K562 (cell line): Measurements from ENCODE around the gene P3H4. TPM values are rescaled to one million over a fixed set of nuclear protein-coding genes. Genes with fewer than 3 reads are reported as not detected.

Experiments
- ARHGAP35 ChIP-seq: fragments of 450-650 bp; IDR thresholded peaks from 2 replicates; pipeline ENCODE4 v1.6.1; 2018; ENCODE audit not compliant: partially characterized antibody
- CHD2 ChIP-seq: IDR thresholded peaks from 2 replicates; pipeline ENCODE4 v1.6.1; 2011; ENCODE audit warnings: low read depth, low read length
- CXXC5 ChIP-seq: fragments of 250-450 bp; sonication (Bioruptor Pico); IDR thresholded peaks from 2 replicates; pipeline ENCODE4 v1.8.0; 2022; ENCODE audit warnings: inconsistent platforms, mild to moderate bottlenecking, moderate library complexity
- EP300 ChIP-seq: IDR thresholded peaks from 2 replicates; pipeline ENCODE4 v1.6.1; 2012; ENCODE audit warnings: low read length, improper control_type of control experiment
- FOSL1 ChIP-seq: fragments of 200-800 bp; sonication (Bioruptor generic); conservative IDR thresholded peaks from 2 replicates; pipeline ENCODE4 v1.6.1; 2016; ENCODE audit warnings: missing genetic modification characterization, missing compliant biosample characterization
- FOXM1 ChIP-seq, 2 experiments: fragments of 450-650 bp in 1 of 2; sonication (generic) in 1 of 2; formaldehyde crosslinking in 1 of 2; IDR thresholded peaks; 2 replicates each; pipeline versions ENCODE4 v1.6.1 to v1.9.0; 2017 to 2022; ENCODE audit warnings: low read depth in 2 of 2, mild to moderate bottlenecking in 2 of 2, missing genetic modification reagents in 1 of 2, moderate library complexity in 1 of 2
- HDAC6 ChIP-seq: IDR thresholded peaks from 2 replicates; pipeline ENCODE4 v1.6.1; 2012; ENCODE audit warnings: low read depth, mild to moderate bottlenecking, control low read depth, inconsistent platforms, low read length, moderate library complexity
- KLF16 ChIP-seq: IDR thresholded peaks from 2 replicates; pipeline ENCODE4 v1.6.1; 2016; ENCODE audit warnings: antibody characterized with exemption
- PHB ChIP-seq: fragments of 250-450 bp; sonication (Bioruptor Pico); IDR thresholded peaks from 2 replicates; pipeline ENCODE4 v1.5.0; 2021
- SAP30 ChIP-seq: fragments of 200-600 bp; sonication (generic); IDR thresholded peaks from 2 replicates; pipeline ENCODE4 v1.6.1; 2012; ENCODE audit warnings: borderline replicate concordance, low read depth, mild to moderate bottlenecking, moderate library complexity, low read length, control low read depth, inconsistent platforms; ENCODE audit not compliant: insufficient read depth, poor library complexity, severe bottlenecking
- SP2 ChIP-seq: IDR thresholded peaks from 2 replicates; pipeline ENCODE4 v1.6.1; 2011; ENCODE audit warnings: mild to moderate bottlenecking, low read depth, low read length, moderate library complexity; ENCODE audit not compliant: poor library complexity, severe bottlenecking; ENCODE audit errors: extremely low read depth
- ZFX ChIP-seq: sonication (generic); formaldehyde crosslinking; IDR thresholded peaks from 2 replicates; pipeline ENCODE4 v1.8.0; 2022; ENCODE audit warnings: mild to moderate bottlenecking, missing genetic modification reagents, moderate library complexity
- ZNF766 ChIP-seq: fragments of 200-800 bp; sonication (Bioruptor generic); conservative IDR thresholded peaks from 2 replicates; pipeline ENCODE4 v1.6.1; 2016; ENCODE audit warnings: missing genetic modification characterization, missing compliant biosample characterization
- polyA plus RNA-seq, 8 experiments: library from polyadenylated mRNA; depleted of rRNA in 4 of 8; stranded (reverse) in 5 of 8; unstranded in 3 of 8; fragments of >200 nt; fragmentation: Nextera tagmentation in 2 of 8; fragmentation: Illumina TruSeq in 1 of 8; extraction: Ambion mirVana in 2 of 8; extraction: Trizol in 1 of 8; gene quantifications; 2 replicates each; pipeline versions ENCODE4 v1.2.1 to v1.2.3, GENCODE V29; 2011 to 2014; ENCODE audit warnings: inconsistent platforms in 1 of 8, missing spikeins in 1 of 8
- total RNA-seq, 7 experiments: library from RNA; depleted of rRNA in 6 of 7; stranded (reverse); fragments of >200 nt in 6 of 7; fragmentation: Illumina TruSeq in 2 of 7; extraction: Trizol in 2 of 7; gene quantifications; 2 replicates each; pipeline versions ENCODE4 v1.2.1 to v1.2.3, GENCODE V29; 2011 to 2021; ENCODE audit warnings: low replicate concordance in 1 of 7
- TF ChIP-seq, protein P1 (sequence below): IDR thresholded peaks from 2 replicates; pipeline ENCODE4 v1.6.1; 2011; ENCODE audit not compliant: insufficient read length; ENCODE audit errors: extremely low read depth
- TF ChIP-seq, protein P2 (sequence below): sonication (generic); formaldehyde crosslinking; IDR thresholded peaks from 2 replicates; pipeline ENCODE4 v1.8.1; 2023; ENCODE audit warnings: missing genetic modification reagents, mild to moderate bottlenecking, borderline replicate concordance
- TF ChIP-seq, protein P3 (sequence below): fragments of 450-650 bp; formaldehyde crosslinking; IDR thresholded peaks from 2 replicates; pipeline ENCODE4 v1.4.0; 2020; ENCODE audit warnings: mild to moderate bottlenecking, mixed read lengths
- TF ChIP-seq, protein P4 (sequence below): fragments of 250-450 bp; sonication (Bioruptor Pico); IDR thresholded peaks from 2 replicates; pipeline ENCODE4 v1.4.0; 2020; ENCODE audit warnings: mild to moderate bottlenecking, moderate library complexity

P3H4 gene
- total and polyA plus RNA-seq, 9 of the 15 experiments (the other 6 are each of a cell fraction or from before 2014, with no cell fraction given), result 0.10 to 3.7 (median 1.0) TPM

DNA sequence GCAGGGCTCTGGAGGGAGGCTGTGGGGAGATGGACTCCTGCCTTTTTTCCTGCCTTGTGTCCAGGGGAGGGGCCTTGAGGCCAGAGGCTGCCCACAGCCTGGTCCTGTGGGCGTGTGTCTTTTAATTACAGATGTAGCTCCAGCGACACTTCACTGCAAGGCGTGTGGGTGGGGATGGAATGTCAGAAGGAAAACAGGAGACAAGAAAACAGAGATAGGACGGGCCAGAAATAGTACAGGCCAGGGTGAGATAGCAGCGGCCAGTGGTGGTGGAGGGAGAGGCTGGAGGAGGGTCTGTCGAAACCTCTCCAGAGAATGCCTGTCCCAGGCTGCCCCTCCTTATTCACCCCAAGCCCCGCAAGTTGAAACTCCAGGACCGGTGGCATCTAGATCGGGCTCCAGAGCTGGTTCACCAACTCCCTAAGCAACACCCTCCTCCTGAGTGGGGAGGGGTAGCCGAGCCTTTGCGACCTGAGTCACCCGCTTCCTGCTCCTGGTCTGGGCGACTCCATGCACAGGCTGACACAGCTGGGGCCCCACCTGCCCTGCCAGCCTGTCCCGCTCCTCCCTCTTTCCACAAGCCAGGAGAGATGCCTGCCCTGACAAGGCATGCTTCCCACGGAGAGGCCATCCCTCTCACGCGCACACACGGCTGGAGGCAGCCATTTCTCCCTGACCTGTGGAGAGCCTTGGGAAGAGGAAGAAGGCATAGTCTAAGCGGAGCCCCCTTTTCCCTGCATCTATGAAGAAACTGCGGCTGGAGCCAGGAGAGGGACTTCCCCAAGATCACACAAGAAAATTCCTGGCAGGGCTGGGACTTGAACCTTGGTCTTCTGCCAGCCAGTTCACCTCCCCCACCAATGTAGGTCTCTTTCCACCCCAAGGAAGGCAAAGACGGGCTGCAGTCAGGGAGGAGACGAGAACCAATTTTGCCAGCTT, 18.6 kb downstream of the P3H4 start (continued):
- TF ChIP-seq FOXM1 (IDR thresholded peaks at IDR 0.05; ENCODE audit: low read depth) (no peak), FOXM1 (CRISPR knock-in tag; IDR thresholded peaks at IDR 0.05; ENCODE audit: low read depth) (0 out of 2 replicates have a peak, but pooled peaks have one; percentile 53), KLF16 (peak; percentile 61), ZNF766 (CRISPR knock-in tag) (0 out of 2 replicates have a peak, but pooled peaks have one; percentile 26), CHD2 (no peak), ZFX (CRISPR knock-in tag) (peak; percentile 40), EP300 (peak; percentile 66; the same call in 1 of the 2 replicates), HDAC6 (no peak), SP2 (no peak), SAP30 (no peak), CXXC5 (peak; percentile 48; the same call in 1 of the 2 replicates), PHB (no peak), FOSL1 (peak; percentile 77), ARHGAP35 (no peak)
- TF ChIP-seq, protein P1, sequence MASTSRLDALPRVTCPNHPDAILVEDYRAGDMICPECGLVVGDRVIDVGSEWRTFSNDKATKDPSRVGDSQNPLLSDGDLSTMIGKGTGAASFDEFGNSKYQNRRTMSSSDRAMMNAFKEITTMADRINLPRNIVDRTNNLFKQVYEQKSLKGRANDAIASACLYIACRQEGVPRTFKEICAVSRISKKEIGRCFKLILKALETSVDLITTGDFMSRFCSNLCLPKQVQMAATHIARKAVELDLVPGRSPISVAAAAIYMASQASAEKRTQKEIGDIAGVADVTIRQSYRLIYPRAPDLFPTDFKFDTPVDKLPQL, result no peak
- TF ChIP-seq, protein P2, sequence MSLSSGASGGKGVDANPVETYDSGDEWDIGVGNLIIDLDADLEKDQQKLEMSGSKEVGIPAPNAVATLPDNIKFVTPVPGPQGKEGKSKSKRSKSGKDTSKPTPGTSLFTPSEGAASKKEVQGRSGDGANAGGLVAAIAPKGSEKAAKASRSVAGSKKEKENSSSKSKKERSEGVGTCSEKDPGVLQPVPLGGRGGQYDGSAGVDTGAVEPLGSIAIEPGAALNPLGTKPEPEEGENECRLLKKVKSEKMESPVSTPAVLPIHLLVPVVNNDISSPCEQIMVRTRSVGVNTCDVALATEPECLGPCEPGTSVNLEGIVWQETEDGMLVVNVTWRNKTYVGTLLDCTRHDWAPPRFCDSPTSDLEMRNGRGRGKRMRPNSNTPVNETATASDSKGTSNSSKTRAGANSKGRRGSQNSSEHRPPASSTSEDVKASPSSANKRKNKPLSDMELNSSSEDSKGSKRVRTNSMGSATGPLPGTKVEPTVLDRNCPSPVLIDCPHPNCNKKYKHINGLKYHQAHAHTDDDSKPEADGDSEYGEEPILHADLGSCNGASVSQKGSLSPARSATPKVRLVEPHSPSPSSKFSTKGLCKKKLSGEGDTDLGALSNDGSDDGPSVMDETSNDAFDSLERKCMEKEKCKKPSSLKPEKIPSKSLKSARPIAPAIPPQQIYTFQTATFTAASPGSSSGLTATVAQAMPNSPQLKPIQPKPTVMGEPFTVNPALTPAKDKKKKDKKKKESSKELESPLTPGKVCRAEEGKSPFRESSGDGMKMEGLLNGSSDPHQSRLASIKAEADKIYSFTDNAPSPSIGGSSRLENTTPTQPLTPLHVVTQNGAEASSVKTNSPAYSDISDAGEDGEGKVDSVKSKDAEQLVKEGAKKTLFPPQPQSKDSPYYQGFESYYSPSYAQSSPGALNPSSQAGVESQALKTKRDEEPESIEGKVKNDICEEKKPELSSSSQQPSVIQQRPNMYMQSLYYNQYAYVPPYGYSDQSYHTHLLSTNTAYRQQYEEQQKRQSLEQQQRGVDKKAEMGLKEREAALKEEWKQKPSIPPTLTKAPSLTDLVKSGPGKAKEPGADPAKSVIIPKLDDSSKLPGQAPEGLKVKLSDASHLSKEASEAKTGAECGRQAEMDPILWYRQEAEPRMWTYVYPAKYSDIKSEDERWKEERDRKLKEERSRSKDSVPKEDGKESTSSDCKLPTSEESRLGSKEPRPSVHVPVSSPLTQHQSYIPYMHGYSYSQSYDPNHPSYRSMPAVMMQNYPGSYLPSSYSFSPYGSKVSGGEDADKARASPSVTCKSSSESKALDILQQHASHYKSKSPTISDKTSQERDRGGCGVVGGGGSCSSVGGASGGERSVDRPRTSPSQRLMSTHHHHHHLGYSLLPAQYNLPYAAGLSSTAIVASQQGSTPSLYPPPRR, result no peak
- TF ChIP-seq, protein P3, sequence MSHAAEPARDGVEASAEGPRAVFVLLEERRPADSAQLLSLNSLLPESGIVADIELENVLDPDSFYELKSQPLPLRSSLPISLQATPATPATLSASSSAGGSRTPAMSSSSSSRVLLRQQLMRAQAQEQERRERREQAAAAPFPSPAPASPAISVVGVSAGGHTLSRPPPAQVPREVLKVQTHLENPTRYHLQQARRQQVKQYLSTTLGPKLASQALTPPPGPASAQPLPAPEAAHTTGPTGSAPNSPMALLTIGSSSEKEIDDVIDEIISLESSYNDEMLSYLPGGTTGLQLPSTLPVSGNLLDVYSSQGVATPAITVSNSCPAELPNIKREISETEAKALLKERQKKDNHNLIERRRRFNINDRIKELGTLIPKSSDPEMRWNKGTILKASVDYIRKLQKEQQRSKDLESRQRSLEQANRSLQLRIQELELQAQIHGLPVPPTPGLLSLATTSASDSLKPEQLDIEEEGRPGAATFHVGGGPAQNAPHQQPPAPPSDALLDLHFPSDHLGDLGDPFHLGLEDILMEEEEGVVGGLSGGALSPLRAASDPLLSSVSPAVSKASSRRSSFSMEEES (CRISPR knock-in tag), result no peak
- TF ChIP-seq, protein P4, sequence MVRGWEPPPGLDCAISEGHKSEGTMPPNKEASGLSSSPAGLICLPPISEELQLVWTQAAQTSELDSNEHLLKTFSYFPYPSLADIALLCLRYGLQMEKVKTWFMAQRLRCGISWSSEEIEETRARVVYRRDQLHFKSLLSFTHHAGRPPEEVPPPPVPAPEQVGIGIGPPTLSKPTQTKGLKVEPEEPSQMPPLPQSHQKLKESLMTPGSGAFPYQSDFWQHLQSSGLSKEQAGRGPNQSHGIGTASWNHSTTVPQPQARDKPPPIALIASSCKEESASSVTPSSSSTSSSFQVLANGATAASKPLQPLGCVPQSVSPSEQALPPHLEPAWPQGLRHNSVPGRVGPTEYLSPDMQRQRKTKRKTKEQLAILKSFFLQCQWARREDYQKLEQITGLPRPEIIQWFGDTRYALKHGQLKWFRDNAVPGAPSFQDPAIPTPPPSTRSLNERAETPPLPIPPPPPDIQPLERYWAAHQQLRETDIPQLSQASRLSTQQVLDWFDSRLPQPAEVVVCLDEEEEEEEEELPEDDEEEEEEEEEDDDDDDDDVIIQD (CRISPR knock-in tag), result no peak
